GM06990 (cell line): ENCODE measurements around the gene SESN1.

Experiments
- DNase-seq: peaks from one replicate; pipeline ENCODE4 v3.0.0-alpha.2; 2011; ENCODE audit not compliant: insufficient read length; ENCODE audit errors: extremely low read depth
- H3K27me3 ChIP-seq: replicated peaks from 2 replicates; pipeline ENCODE4 v1.6.0; 2011; ENCODE audit warnings: low read length; ENCODE audit not compliant: control insufficient read depth, insufficient read depth
- H3K36me3 ChIP-seq: 2 replicates; pipeline ENCODE4 v1.5.1; 2011; ENCODE audit warnings: low read length; ENCODE audit not compliant: control insufficient read depth, insufficient read depth
- H3K4me3 ChIP-seq: replicated peaks from 2 replicates; pipeline ENCODE4 v1.5.1; 2011; ENCODE audit warnings: low read depth, mild to moderate bottlenecking, control low read depth, low read length
- TF ChIP-seq, protein P1 (sequence below): IDR thresholded peaks from 2 replicates; pipeline ENCODE4 v1.5.1; 2011; ENCODE audit warnings: low read length, control low read depth, mild to moderate bottlenecking, inconsistent platforms; ENCODE audit not compliant: insufficient read depth, poor library complexity, severe bottlenecking

Gene SESN1

GRCh38 chr6:109055771-109056235, 38.8 kb downstream of the SESN1 start:
- H3K36me3 ChIP-seq = no peaks in the 10 kb centered on the region
- H3K4me3 ChIP-seq = no peak overlapping the region
- H3K27me3 ChIP-seq = no peaks in the 10 kb centered on the region
- DNase-seq = no peak
- TF ChIP-seq, protein P1, sequence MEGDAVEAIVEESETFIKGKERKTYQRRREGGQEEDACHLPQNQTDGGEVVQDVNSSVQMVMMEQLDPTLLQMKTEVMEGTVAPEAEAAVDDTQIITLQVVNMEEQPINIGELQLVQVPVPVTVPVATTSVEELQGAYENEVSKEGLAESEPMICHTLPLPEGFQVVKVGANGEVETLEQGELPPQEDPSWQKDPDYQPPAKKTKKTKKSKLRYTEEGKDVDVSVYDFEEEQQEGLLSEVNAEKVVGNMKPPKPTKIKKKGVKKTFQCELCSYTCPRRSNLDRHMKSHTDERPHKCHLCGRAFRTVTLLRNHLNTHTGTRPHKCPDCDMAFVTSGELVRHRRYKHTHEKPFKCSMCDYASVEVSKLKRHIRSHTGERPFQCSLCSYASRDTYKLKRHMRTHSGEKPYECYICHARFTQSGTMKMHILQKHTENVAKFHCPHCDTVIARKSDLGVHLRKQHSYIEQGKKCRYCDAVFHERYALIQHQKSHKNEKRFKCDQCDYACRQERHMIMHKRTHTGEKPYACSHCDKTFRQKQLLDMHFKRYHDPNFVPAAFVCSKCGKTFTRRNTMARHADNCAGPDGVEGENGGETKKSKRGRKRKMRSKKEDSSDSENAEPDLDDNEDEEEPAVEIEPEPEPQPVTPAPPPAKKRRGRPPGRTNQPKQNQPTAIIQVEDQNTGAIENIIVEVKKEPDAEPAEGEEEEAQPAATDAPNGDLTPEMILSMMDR = no peak

GRCh38 chr6:109053336-109053735, 41.3 kb downstream of the SESN1 start:
- no peak overlapping the region for H3K4me3 ChIP-seq
- no peak for DNase-seq
- TF ChIP-seq, protein P1 = no peak
- no peaks in the 10 kb centered on the region for H3K27me3 ChIP-seq
- H3K36me3 ChIP-seq = no peaks in the 10 kb centered on the region

- TF ChIP-seq, protein P1 = no peak
- Histone ChIP-seq H3K4me3 (no peak overlapping the region), H3K36me3 (no peaks in the 10 kb centered on the region), H3K27me3 (no peaks in the 10 kb centered on the region)
- DNase-seq = no peak
These were observed 41.8 kb downstream of the SESN1 start for GRCh38 chr6:109052852-109053251.

DNA sequence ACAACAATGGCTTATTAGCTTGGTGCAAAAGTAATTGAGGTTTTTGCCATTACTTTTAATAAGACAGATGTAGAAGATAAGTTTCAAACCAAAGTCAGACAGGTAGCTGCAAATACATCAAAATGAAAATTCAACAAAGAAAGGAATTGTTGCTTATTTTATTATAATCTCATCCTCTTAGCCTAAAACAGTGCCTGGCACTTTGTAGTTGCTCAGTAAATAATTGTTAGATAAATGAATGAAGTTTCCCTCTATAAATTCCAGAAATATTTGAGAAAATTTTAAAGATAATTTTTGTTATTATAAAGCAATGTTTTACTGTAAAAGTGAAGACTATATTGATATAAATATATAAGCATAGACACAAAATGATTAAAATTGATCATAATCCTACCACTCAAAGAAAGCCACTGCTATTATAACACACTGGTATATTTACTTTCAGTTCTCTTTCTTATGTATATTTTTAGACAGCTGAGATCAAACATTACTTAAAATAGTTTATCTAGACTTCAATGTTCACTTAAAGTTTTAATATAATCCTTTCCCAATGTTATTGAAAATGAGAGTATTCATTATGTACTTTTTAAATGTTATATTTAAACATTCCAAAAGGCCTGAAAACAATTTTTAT, 42.5 kb downstream of the SESN1 start:
- TF ChIP-seq, protein P1 = no peak

GRCh38 chr6:109051301-109052017, 43.2 kb downstream of the SESN1 start:
- Histone ChIP-seq H3K27me3 (no peaks in the 10 kb centered on the region), H3K4me3 (no peak overlapping the region), H3K36me3 (no peaks in the 10 kb centered on the region)
- TF ChIP-seq, protein P1 = no peak
- DNase-seq = no peak

More for the DNA sequence above, 42.5 kb downstream of the SESN1 start:
- no peak overlapping the region for H3K4me3 ChIP-seq
- peak; percentile 3 for DNase-seq
- H3K36me3 ChIP-seq = no peaks in the 10 kb centered on the region
- H3K27me3 ChIP-seq = no peaks in the 10 kb centered on the region
